Heart right ventricle (tissue), 16 donors: ENCODE results near the gene ARHGAP42. TPM values are rescaled to one million over a fixed set of nuclear protein-coding genes. Genes with fewer than 3 reads are reported as not detected.

Source experiments
- ATAC-seq, 8 donors: fragments of 200-7000 bp; cut with Tn5 transposase; one replicate each; pipeline ENCODE4 v1.9.1; 2020; ENCODE audit warnings: mild to moderate bottlenecking in 8 of 8, moderate library complexity in 8 of 8, moderate number of reproducible peaks in 1 of 8
- DNase-seq, 2 donors: peaks; one replicate each; pipeline ENCODE4 v3.0.0-alpha.2; 2020
- H3K27ac ChIP-seq, 10 donors: fragments of 200-600 bp; sonication (generic) in 2 of 10; one replicate each; pipeline versions ENCODE4 v1.5.0 to v1.8.0; 2020 to 2022; ENCODE audit warnings: mild to moderate bottlenecking in 3 of 10
- H3K27me3 ChIP-seq, 7 donors: fragments of 200-600 bp; one replicate each; pipeline ENCODE4 v1.8.0; 2021 to 2022; ENCODE audit warnings: mild to moderate bottlenecking in 2 of 7
- H3K36me3 ChIP-seq, 9 donors: fragments of 200-600 bp; sonication (generic) in 1 of 9; one replicate each; pipeline versions ENCODE4 v1.5.0 to v1.8.0; 2020 to 2022; ENCODE audit warnings: mild to moderate bottlenecking in 2 of 9
- H3K4me1 ChIP-seq, 9 donors: fragments of 200-600 bp; sonication (generic) in 1 of 9; one replicate each; pipeline versions ENCODE4 v1.5.0 to v1.8.0; 2020 to 2022; ENCODE audit warnings: mild to moderate bottlenecking in 4 of 9
- H3K4me3 ChIP-seq, 10 donors: fragments of 200-600 bp; sonication (generic) in 2 of 10; one replicate each; pipeline versions ENCODE4 v1.5.0 to v1.8.0; 2020 to 2022; ENCODE audit warnings: mild to moderate bottlenecking in 7 of 10, moderate library complexity in 2 of 10
- H3K9me3 ChIP-seq, 11 donors: fragments of 200-600 bp in 10 of 11; sonication (generic) in 2 of 11; one replicate each; pipeline versions ENCODE4 v1.5.0 to v1.8.0; 2013 to 2022; ENCODE audit warnings: mild to moderate bottlenecking in 2 of 11, control low read depth in 1 of 11, moderate library complexity in 1 of 11
- WGBS, 2 donors: extraction: QIAGEN DNeasy Blood & Tissue Kit; methylation state at CpG; one replicate each; pipeline ENCODE4 v1.1.7; 2013; ENCODE audit warnings: inconsistent platforms in 1 of 2; 5-methylcytosine and 5-hydroxymethylcytosine counted together
- intact Hi-C, 10 donors: fragments of 100-400 bp; cut with DNase I; formaldehyde crosslinking; loops; one replicate each; pipeline versions ENCODE4 v1.11.1 to v1.14.2; 2022
- polyA plus RNA-seq, 2 donors: library from polyadenylated mRNA; stranded (reverse); fragments of 200-250 nt; gene quantifications; one replicate each; pipeline ENCODE4 v1.2.3, GENCODE V29; 2013
- total RNA-seq, 10 donors: library from RNA; stranded (reverse); fragmentation: NEBNext Ultra II Directional in 3 of 10; extraction: Animal tissue kit (Norgen Biotek cat#: 25700) in 3 of 10; gene quantifications; one replicate each; pipeline versions ENCODE4 v1.2.1 to v1.2.4, GENCODE V29; 2021 to 2023
- TF ChIP-seq, protein P1 (sequence below), 9 donors: fragments of 200-600 bp; sonication (generic) in 2 of 9; IDR thresholded peaks; one replicate each; pipeline versions ENCODE4 v1.5.0 to v1.8.0; 2021 to 2022; ENCODE audit warnings: antibody characterized with exemption in 9 of 9, mild to moderate bottlenecking in 5 of 9, moderate library complexity in 1 of 9
- donor health status: Arrhythmogenic right ventricular cardiomyopathy.
- donor health status: ischemic (EF 13 %, LVEDD 7.1; RV severe dilation, severe dysfunction).
- donor health status: healthy with polysubstance abuse.
- donor health status: DM: no; HTN: yes; CAD: no.
- donor health status: DM: no; HTN: no; CAD: no.
- donor health status: ischemic (EF 25% LVEDD 6.9; RV normal size, moderate dysfunction).
- donor health status: ischemic (EF 25% LVEDD 5.7; RV mildly dilated, moderate dysfunction).
- donor health status: healthy.
- donor health status: DM: yes; HTN: yes; CAD: no.
- donor health status: Ischemic cardiomyopathy.
- donor health status: ischemic (EF 35%, LVEDD 5.7; RV mildly dilated, moderate dysfunction).
- donor health status: nonischemic (EF 11% LVEDD 7.7; RV severe dilation, severe dysfunction).
- donor health status: DM: yes; HTN: yes; CAD: no.
- donor health status: PGD.
- donor health status: ischemic (EF 29% LVEDD 5.4; RV normal size, mild dysfunction).
- donor health status: nonischemic (EF 23%, LVEDD 6.1; RV moderate dilation, normal function).

Gene ARHGAP42
- total and polyA plus RNA-seq, 12 donors = 3.9 to 13.1 (median 8.8) TPM

DNA sequence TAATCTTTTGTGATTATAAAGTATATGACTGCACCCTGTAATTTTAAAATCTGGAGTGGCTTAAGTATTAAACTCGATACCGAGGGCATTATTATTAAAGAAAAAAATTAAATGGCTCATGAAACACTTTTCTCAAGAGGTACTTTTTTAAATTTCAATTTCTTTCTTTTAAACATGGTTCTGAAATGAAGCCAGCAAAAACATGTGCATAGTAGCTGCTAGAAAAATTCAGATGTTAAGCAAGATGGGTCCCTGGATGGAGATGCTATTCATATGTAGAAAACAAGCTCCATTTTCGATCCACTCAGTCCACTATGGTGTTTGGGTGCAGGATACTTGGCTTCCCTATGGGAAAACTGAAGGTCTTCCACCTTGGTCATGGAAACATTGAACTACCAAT lies 253.0 kb downstream of the ARHGAP42 start:
- WGBS, 2 donors = 86 to 91% methylated on average over 3 of the region's 3 CpGs
- TF ChIP-seq, protein P1, sequence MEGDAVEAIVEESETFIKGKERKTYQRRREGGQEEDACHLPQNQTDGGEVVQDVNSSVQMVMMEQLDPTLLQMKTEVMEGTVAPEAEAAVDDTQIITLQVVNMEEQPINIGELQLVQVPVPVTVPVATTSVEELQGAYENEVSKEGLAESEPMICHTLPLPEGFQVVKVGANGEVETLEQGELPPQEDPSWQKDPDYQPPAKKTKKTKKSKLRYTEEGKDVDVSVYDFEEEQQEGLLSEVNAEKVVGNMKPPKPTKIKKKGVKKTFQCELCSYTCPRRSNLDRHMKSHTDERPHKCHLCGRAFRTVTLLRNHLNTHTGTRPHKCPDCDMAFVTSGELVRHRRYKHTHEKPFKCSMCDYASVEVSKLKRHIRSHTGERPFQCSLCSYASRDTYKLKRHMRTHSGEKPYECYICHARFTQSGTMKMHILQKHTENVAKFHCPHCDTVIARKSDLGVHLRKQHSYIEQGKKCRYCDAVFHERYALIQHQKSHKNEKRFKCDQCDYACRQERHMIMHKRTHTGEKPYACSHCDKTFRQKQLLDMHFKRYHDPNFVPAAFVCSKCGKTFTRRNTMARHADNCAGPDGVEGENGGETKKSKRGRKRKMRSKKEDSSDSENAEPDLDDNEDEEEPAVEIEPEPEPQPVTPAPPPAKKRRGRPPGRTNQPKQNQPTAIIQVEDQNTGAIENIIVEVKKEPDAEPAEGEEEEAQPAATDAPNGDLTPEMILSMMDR (IDR thresholded peaks at IDR 0.05) = no peak
- ATAC-seq = no peak
- H3K9me3 ChIP-seq = no peaks in the 10 kb centered on the region
- intact Hi-C loops = no loop called here
- no peak overlapping the region for H3K4me3 ChIP-seq
- DNase-seq = no peak
- H3K27me3 ChIP-seq = no peaks in the 10 kb centered on the region
- H3K27ac ChIP-seq = no peak overlapping the region
- peaks cover 0 to 35% (median 0%) of the 10 kb centered on the region in 9 donors for H3K36me3 ChIP-seq
- peaks cover 0 to 30% (median 10%) of the 10 kb centered on the region in 9 donors for H3K4me1 ChIP-seq

DNA sequence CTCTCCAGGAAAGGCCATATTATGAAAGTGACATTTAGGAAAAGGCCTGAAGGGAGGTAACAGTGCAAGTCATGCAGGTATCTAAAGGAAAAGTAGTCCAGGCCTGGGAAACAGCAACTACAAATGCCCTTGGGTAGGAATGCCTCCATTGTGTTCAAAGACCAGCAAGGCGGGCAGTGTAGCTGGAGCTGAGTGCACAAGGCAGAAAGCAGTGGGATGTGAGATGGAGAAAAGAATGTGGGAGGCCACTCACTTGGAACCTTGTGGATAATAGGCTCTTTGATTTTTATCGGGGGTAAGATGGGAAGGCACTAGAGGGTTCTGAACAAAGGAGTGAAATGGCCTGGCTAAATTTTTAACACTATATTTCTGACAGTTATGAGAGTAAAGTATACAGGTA lies 253.9 kb downstream of the ARHGAP42 start:
- DNase-seq = no peak
- H3K9me3 ChIP-seq = no peaks in the 10 kb centered on the region
- H3K36me3 ChIP-seq = peaks cover 0 to 31% (median 0%) of the 10 kb centered on the region in 9 donors
- H3K4me3 ChIP-seq = no peak overlapping the region
- ATAC-seq = no peak
- 63 to 74% methylated on average over 2 of the region's 2 CpGs for WGBS, 2 donors
- peaks cover 0 to 30% (median 10%) of the 10 kb centered on the region in 9 donors for H3K4me1 ChIP-seq
- H3K27ac ChIP-seq = no peak overlapping the region
- TF ChIP-seq, protein P1 (IDR thresholded peaks at IDR 0.05) = no peak
- intact Hi-C loops = no loop called here
- H3K27me3 ChIP-seq = no peaks in the 10 kb centered on the region

DNA sequence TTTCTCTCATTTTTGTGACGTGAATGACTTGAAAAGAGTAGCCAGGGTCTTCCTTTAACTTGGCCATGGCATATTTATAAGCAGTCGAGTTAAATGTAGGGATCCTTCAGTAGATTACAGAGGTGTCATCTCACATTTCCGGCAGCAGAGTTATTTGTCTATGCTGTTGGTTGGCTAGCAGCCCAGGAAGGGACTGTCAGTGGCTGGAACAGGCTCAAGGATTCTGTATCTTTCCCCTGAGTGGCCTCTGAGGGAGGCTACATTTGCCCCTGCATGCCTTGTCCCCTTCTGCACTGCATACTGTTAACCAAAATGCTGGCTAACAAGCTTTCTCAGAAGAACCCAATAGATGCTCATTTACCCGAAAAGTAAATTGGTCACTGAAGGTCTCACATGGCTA lies 254.9 kb downstream of the ARHGAP42 start:
- no peak overlapping the region for H3K4me3 ChIP-seq
- TF ChIP-seq, protein P1 (IDR thresholded peaks at IDR 0.05) = no peak
- H3K27ac ChIP-seq = peak overlapping the region in 4 of 10 donors; percentile 6 to 33 (median 19)
- H3K27me3 ChIP-seq = no peaks in the 10 kb centered on the region
- peaks cover 0 to 30% (median 10%) of the 10 kb centered on the region in 9 donors for H3K4me1 ChIP-seq
- H3K9me3 ChIP-seq = no peaks in the 10 kb centered on the region
- WGBS, 2 donors = 23 to 25% methylated on average over 4 of the region's 4 CpGs
- peaks cover 0 to 22% (median 0%) of the 10 kb centered on the region in 9 donors for H3K36me3 ChIP-seq
- peak; percentile 23 to 71 for DNase-seq
- ATAC-seq = peak; percentile 70 to 93 (median 90)
- intact Hi-C loops = no loop called here

DNA sequence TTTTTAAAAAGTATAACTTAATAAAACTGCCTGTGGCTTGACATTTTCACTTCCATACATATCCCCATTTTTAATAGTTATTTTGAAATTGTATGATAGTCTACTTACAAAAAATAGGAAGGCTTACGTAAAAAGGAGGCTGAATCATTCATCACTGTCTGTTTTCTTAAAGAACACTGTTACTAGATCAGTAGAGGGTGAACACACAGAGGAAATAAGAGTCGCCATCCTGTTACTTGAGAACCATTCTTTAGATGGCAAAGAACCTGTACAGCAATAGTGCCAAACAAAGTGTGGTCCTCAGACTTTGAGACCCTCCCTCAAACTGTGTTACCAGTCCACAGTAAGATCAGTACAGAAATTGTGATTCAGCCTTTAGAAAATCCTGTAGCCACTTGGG lies 261.8 kb downstream of the ARHGAP42 start:
- WGBS, 2 donors = 92 to 97% methylated on average over 2 of the region's 2 CpGs
- no peak for DNase-seq

More for the DNA sequence above, 261.8 kb downstream of the ARHGAP42 start:
- TF ChIP-seq, protein P1 (IDR thresholded peaks at IDR 0.05) = no peak
- no peak overlapping the region for H3K4me3 ChIP-seq
- ATAC-seq = no peak
- H3K36me3 ChIP-seq = peaks cover 0 to 12% (median 0%) of the 10 kb centered on the region in 9 donors
- intact Hi-C loops = no loop called here
- H3K27ac ChIP-seq = no peak overlapping the region
- H3K4me1 ChIP-seq = no peaks in the 10 kb centered on the region
- no peaks in the 10 kb centered on the region for H3K9me3 ChIP-seq
- H3K27me3 ChIP-seq = no peaks in the 10 kb centered on the region
